SK-N-MC (cell line): Measurements from ENCODE around the gene ALOX5AP.

Source experiments
- DNase-seq: peaks from one replicate; pipeline ENCODE4 v3.0.0-alpha.2; 2011; ENCODE audit warnings: low read depth, low spot score
- H3K27ac ChIP-seq: fragments of 200-600 bp; sonication (generic); 2 replicates; pipeline ENCODE4 v1.5.1; 2016; ENCODE audit warnings: mixed run types
- H3K36me3 ChIP-seq: fragments of 200-600 bp; sonication (generic); 2 replicates; pipeline ENCODE4 v1.6.1; 2017; ENCODE audit warnings: antibody characterized with exemption, low read length, mixed read lengths; ENCODE audit not compliant: insufficient read depth
- H3K4me3 ChIP-seq: fragments of 200-600 bp; sonication (generic); 2 replicates; pipeline ENCODE4 v1.5.1; 2016
- H3K9ac ChIP-seq: fragments of 200-600 bp; sonication (generic); 2 replicates; pipeline ENCODE4 v1.8.0; 2017; ENCODE audit warnings: mixed run types, mixed read lengths; ENCODE audit not compliant: insufficient read length
- H3K9me3 ChIP-seq: fragments of 200-600 bp; sonication (generic); 2 replicates; pipeline ENCODE4 v1.6.1; 2017; ENCODE audit warnings: low read depth, mild to moderate bottlenecking, antibody characterized with exemption, low read length, moderate library complexity, mixed read lengths
- EZH2 ChIP-seq: fragments of 200-600 bp; sonication (generic); IDR thresholded peaks from one replicate; pipeline ENCODE4 v1.6.1; 2017; ENCODE audit warnings: antibody characterized with exemption
- FOXP2 ChIP-seq: optimal IDR thresholded peaks from 2 replicates; pipeline ENCODE3; 2011; ENCODE audit warnings: mild to moderate bottlenecking, moderate library complexity; ENCODE audit not compliant: insufficient read depth; ENCODE audit errors: extremely low read length, control extremely low read depth
- POLR2AphosphoS5 ChIP-seq: IDR thresholded peaks from 2 replicates; pipeline ENCODE4 v1.6.1; 2012; ENCODE audit warnings: mild to moderate bottlenecking, low read depth, low read length, borderline replicate concordance

Gene ALOX5AP

DNA sequence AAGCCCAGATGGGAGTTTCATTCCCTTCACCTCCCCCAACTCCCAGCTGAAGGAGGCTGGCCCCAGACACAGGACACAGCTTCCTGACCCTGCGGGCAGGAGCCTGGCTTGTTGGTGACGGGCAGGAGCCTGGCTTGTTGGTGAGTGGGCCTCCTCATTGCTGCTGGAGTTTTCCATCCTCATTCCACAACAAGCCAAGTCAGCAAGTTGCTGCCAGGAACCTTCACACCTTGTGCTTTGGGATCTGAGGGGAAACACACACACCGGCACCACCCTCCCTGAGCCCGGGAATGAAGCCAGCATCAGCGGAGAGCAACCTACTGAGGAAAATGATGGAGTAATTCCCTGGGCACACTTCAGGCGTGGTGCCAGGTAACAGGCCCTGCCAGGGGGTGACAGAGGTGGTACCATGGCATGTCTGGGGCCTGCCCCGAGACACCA is 74.9 kb downstream of the ALOX5AP start:
- no peak overlapping the region for H3K27ac ChIP-seq
- H3K4me3 ChIP-seq, result no peak overlapping the region
- H3K9me3 ChIP-seq, result no peaks in the 10 kb centered on the region
- no peak overlapping the region for H3K9ac ChIP-seq
- TF ChIP-seq POLR2AphosphoS5 (no peak), EZH2 (no peak), FOXP2 (no peak)
- DNase-seq, result no peak
- H3K36me3 ChIP-seq, result no peaks in the 10 kb centered on the region

- TF ChIP-seq FOXP2, result no peak
- no peak for TF ChIP-seq EZH2
- no peak for TF ChIP-seq POLR2AphosphoS5
- no peak for DNase-seq
- H3K9me3 ChIP-seq, result no peaks in the 10 kb centered on the region
- H3K9ac ChIP-seq, result no peak overlapping the region
- no peaks in the 10 kb centered on the region for H3K36me3 ChIP-seq
- H3K4me3 ChIP-seq, result no peak overlapping the region
- H3K27ac ChIP-seq, result no peak overlapping the region
Observed at GRCh38 chr13:30810801-30811200, 75.5 kb downstream of the ALOX5AP start.
